ENCODE measurements around the gene IRF2BPL.

Gene IRF2BPL

DNA sequence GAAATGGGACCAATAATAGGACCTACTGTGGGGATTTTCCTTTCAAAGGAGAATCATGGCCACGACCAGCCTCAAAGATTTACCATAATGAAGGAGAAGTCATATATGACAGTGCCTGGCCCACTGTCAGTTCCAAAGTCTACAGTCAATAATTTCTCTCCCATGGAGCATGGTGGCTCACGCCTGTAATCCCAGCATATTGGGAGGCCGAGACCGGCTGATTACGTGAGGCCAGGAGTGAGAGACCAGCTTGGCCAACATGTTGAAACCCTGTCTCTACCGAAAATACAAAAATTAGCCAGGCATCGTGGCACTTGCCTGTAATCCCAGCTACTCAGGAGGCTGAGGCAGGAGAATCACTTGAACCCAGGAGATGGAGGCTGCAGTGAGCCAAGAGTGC, 13.8 kb downstream of the IRF2BPL start:
- no peak for DNase-seq

- DNase-seq = peak in 49 of 58 donors; percentile 19 to 82 (median 56)
These were observed 14.4 kb downstream of the IRF2BPL start for GRCh38 chr14:77014004-77014604.

- no peak for DNase-seq
These were observed 16.2 kb downstream of the IRF2BPL start for GRCh38 chr14:77012193-77012765.

DNA sequence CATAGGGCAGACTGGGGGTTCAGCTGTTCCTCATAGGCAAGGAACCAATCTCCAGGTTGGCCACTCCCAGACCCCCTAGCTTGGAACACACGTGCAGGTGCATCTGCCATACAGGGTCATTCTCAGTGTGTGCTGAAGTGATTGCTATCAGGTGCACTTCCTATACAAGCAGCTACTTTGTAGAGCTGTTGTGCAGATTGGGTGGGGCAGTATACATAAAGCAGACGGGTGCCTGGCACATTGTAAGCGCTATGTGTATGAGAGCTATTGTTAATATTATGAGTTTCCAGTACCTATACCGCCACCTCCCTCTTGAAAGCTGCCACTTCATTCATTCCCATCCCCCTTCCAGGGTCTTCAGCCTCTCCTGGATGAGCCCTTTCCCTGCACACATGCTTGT, 17.3 kb downstream of the IRF2BPL start:
- DNase-seq = no peak

GRCh38 chr14:77009014-77009413, 19.5 kb downstream of the IRF2BPL start:
- no peak for DNase-seq

DNA sequence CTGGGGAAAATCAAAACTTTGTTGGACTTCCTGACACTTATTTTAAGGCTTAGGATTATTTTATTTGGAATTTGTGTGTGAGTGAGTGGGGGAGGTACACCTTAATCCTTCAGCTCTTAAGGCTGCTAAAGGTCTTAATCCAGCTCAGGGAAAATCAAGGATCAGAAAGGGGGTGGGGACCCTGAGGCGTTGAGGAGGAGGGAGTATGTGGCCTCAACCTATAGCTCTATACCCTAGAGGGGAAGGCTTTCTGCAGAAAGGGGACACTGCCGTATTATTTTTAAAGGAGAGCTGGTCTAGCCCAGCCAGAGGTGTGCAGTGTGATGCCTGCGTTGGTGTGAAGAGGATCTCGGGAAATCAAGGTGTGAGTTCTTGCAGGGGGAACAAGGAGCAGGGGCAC, 20.0 kb downstream of the IRF2BPL start:
- no peak for DNase-seq

DNA sequence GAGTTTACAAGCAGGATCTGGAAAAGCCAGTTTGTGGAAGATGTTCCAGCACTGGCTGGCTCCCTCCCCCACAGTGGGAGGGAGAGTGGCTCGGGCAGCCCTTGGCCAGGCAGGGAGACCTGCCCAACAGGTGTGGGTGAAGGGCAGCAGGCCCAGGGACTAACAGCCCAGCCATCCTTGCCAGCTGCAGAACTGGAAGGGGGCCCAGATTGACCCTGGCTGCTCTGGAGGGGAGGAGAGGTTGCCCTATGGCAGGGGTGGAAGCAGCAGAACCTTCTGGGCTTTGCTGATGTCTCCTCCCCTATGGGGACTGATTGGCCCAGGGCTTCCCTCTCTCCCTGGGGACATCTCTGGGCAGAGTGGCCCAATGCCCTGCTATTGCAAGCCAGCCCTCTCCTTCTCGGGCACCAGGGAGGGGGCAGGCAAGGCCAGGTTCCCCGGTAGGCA, 20.5 kb downstream of the IRF2BPL start:
- no peak for DNase-seq

DNA sequence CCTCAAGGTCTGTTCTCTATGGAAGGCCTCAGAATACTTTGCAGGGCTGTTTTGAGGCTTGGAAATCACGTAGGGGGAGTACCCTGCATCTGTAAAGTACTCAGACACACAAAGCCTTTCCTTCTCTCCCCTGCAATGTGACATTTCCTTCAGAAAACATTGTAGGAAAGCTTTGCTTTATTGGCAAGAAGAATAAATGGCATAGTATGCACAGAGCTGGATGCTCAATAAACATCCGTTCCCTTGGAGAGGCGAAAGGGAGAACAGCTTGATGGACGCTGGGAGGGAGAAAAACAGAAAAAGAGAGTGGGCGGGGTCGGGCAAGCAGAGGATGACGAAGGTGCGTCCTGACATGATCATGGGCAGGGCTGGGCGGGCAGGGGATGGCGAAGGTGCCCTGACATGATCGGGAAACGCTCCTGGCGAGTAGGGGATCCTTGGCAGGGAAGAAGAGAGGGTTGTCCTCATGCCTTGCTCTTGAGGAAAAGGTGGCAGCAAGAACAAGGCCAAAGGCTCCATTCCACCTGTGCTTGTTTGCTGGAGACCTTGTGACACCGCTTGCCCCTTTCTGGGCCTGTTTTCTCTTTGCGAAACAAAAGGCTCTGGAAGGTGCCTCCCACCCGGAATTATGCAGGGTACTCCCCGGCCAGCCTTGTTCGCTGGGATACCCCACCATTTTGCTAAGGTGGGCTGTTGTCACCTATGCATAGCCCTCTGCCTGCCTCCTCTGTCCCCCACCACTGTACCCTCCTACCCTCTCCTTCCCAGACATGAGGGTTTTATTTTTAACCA, 21.1 kb downstream of the IRF2BPL start:
- DNase-seq = peak in 2 of 58 donors; percentile 10 to 24

GRCh38 chr14:77006132-77006531, 22.4 kb downstream of the IRF2BPL start:
- DNase-seq = no peak

DNA sequence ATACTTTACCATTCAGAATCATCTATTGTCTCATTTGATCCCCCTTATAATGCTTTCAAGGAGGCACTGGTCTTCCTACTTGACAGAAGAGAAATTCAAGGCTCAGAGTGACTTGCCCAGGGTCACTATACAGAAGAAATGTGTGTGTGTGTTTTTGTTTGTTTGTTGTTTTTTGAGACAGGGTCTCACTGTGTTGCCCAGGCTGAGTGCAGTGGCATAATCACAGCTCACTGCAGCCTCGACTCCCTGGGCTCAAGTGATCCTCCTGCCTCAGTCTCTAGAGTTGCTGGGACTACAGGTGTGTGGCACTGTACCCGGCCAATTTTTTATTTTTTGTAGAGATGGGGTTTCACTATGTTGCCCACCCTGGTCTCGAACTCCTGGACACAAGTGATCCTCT, 22.9 kb downstream of the IRF2BPL start:
- no peak for DNase-seq

GRCh38 chr14:77004711-77005460, 23.6 kb downstream of the IRF2BPL start:
- no peak for DNase-seq

- no peak for DNase-seq
These were observed 24.4 kb downstream of the IRF2BPL start for GRCh38 chr14:77003960-77004710.

GRCh38 chr14:77002889-77003288, 25.6 kb downstream of the IRF2BPL start:
- no peak for DNase-seq

DNA sequence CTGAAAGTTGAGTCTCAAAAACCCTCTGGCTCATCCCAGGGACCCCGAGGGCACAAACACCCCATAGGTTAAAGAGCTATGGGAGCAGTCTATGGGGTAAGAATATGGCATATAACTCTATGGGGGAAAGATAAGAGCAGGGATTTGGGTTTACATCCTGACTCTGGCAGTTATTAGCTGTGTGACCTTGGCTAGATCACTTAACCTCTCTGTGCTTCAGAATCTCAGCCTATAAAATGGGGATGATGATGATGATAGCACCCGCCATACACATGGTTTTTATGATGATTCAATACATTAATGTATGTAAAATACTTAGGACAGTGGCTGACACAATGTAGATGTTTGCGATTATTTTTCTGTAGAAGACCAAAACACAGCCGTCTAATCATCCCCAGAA, 26.2 kb downstream of the IRF2BPL start:
- no peak for DNase-seq

GRCh38 chr14:77000340-77001270, 27.9 kb downstream of the IRF2BPL start:
- DNase-seq = peak in 35 of 58 donors; percentile 12 to 64 (median 37)

DNA sequence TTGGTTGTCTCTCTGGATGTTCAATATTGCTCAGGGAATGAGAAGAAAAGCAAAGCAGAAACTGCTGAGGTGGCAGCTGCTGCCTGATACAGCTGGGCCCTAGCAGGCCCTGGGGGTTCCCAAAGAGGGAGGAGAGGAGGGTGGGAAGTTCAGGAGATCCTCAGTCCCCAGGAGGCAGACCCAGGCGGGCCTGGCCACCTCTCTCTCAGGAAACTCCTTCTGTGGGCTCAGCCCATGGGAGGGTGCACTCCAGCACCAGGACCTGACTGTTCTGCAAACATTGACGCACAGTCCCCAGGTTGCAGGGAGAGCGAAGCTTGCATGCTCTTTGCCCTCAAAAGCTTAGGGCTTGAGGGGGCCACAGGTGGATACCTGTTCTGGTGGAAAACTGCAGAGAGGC, 29.6 kb downstream of the IRF2BPL start:
- DNase-seq = no peak

- DNase-seq = no peak
These were observed 31.1 kb downstream of the IRF2BPL start for GRCh38 chr14:76997257-76997970.

- no peak for DNase-seq
These were observed 31.9 kb downstream of the IRF2BPL start for GRCh38 chr14:76996563-76997146.

Data from anterior cingulate cortex (tissue), 58 donors.